MM.1S (cell line): ENCODE data around the gene A4GALT.

Experiments
- EZH2 ChIP-seq: fragments of 300-600 bp; sonication (generic); optimal IDR thresholded peaks from 2 replicates; pipeline ENCODE3; 2017; ENCODE audit warnings: low read depth, mild to moderate bottlenecking, antibody characterized with exemption, low read length, mixed read lengths
- TF ChIP-seq, protein P1 (sequence below): fragments of 300-600 bp; sonication (generic); IDR thresholded peaks from 2 replicates; pipeline ENCODE4 v1.5.1; 2016; ENCODE audit warnings: antibody characterized with exemption, low read length, mixed read lengths

- no peak for TF ChIP-seq EZH2
- TF ChIP-seq, protein P1, sequence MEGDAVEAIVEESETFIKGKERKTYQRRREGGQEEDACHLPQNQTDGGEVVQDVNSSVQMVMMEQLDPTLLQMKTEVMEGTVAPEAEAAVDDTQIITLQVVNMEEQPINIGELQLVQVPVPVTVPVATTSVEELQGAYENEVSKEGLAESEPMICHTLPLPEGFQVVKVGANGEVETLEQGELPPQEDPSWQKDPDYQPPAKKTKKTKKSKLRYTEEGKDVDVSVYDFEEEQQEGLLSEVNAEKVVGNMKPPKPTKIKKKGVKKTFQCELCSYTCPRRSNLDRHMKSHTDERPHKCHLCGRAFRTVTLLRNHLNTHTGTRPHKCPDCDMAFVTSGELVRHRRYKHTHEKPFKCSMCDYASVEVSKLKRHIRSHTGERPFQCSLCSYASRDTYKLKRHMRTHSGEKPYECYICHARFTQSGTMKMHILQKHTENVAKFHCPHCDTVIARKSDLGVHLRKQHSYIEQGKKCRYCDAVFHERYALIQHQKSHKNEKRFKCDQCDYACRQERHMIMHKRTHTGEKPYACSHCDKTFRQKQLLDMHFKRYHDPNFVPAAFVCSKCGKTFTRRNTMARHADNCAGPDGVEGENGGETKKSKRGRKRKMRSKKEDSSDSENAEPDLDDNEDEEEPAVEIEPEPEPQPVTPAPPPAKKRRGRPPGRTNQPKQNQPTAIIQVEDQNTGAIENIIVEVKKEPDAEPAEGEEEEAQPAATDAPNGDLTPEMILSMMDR, result no peak
Measured at GRCh38 chr22:42700355-42700754, 20.3 kb downstream of the A4GALT start.
